CD4-positive, alpha-beta T cell treated with Interleukin-6 for 4 hours (primary cell): ENCODE measurements around the gene TMEM127.

Experiments
- DNase-seq: peaks from one replicate; pipeline ENCODE4 v3.0.0-alpha.2; 2020; ENCODE audit warnings: mixed read lengths

TMEM127 gene

GRCh38 chr2:96203130-96204028, 62.4 kb downstream of the TMEM127 start:
- no peak for DNase-seq

- no peak for DNase-seq
These were observed 63.5 kb downstream of the TMEM127 start for GRCh38 chr2:96202152-96202854.

GRCh38 chr2:96201338-96201737, 64.5 kb downstream of the TMEM127 start:
- no peak for DNase-seq

GRCh38 chr2:96198921-96199320, 66.9 kb downstream of the TMEM127 start:
- no peak for DNase-seq
